Psoas muscle (tissue), 8 donors: ENCODE data around the gene ARHGAP35. TPM values are rescaled to one million over a fixed set of nuclear protein-coding genes. Genes with fewer than 3 reads are reported as not detected.

Experiments used
- ATAC-seq, 4 donors: fragments of 200-7000 bp; cut with Tn5 transposase; one replicate each; pipeline ENCODE4 v1.9.1; 2020; ENCODE audit warnings: moderate library complexity in 3 of 4, mild to moderate bottlenecking in 2 of 4
- DNase-seq, 2 donors: peaks; one replicate each; pipeline ENCODE4 v3.0.0-alpha.2; 2020
- H3K27ac ChIP-seq: fragments of 200-600 bp; one replicate; pipeline ENCODE4 v1.8.0; 2022
- H3K27me3 ChIP-seq, 3 donors: fragments of 200-600 bp in 1 of 3; one replicate each; pipeline versions ENCODE4 v1.6.1 to v1.8.0; 2013 to 2022; ENCODE audit warnings: low read length in 2 of 3, mild to moderate bottlenecking in 2 of 3, moderate library complexity in 1 of 3; ENCODE audit not compliant: insufficient read depth in 3 of 3
- H3K36me3 ChIP-seq, 2 donors: fragments of 200-600 bp in 1 of 2; one replicate each; pipeline versions ENCODE4 v1.6.1 to v1.8.0; 2013 to 2022; ENCODE audit warnings: low read depth in 1 of 2, mild to moderate bottlenecking in 1 of 2, moderate library complexity in 1 of 2; ENCODE audit not compliant: insufficient read depth in 1 of 2
- H3K4me1 ChIP-seq: fragments of 200-600 bp; one replicate; pipeline ENCODE4 v1.8.0; 2022
- H3K4me3 ChIP-seq: fragments of 200-600 bp; one replicate; pipeline ENCODE4 v1.8.0; 2022; ENCODE audit warnings: mild to moderate bottlenecking
- H3K9me3 ChIP-seq: fragments of 200-600 bp; one replicate; pipeline ENCODE4 v1.8.0; 2022
- WGBS, 3 donors: extraction: QIAGEN DNeasy Blood & Tissue Kit; methylation state at CpG; one replicate each; pipeline versions ENCODE4 v1.1.6 to v1.1.7; 2013; 5-methylcytosine and 5-hydroxymethylcytosine counted together
- intact Hi-C, 2 donors: fragments of 100-400 bp; cut with DNase I; formaldehyde crosslinking; loops; one replicate each; pipeline versions ENCODE4 v1.11.0 to v1.14.2; 2022
- polyA plus RNA-seq, 3 donors: library from polyadenylated mRNA; stranded (reverse); fragments of 200-250 nt; gene quantifications; one replicate each; pipeline ENCODE4 v1.2.3, GENCODE V29; 2013
- total RNA-seq, 4 donors: library from RNA; stranded (reverse); fragmentation: NEBNext Ultra II Directional in 2 of 4; extraction: Animal tissue kit (Norgen Biotek cat#: 25700) in 2 of 4; gene quantifications; one replicate each; pipeline versions ENCODE4 v1.2.1 to v1.2.4, GENCODE V29; 2021 to 2023
- TF ChIP-seq, protein P1 (sequence below): fragments of 200-600 bp; IDR thresholded peaks from one replicate; pipeline ENCODE4 v1.8.0; 2022; ENCODE audit warnings: antibody characterized with exemption
- donor health status: healthy with polysubstance abuse.
- donor health status: DM: no; HTN: no; CAD: no; lungs with moderate emphysema.
- donor health status: Bipolar disorder and iron deficiency.
- donor health status: healthy.
- donor health status: DM: yes; HTN: yes; CAD: no.
- donor health status: DM: no; HTN: no; CAD: no.
- donor health status: DM: no; HTN: no; CAD: no.
- donor health status: DM: yes; HTN: yes; CAD: no.

ARHGAP35 gene
- total and polyA plus RNA-seq, 7 donors: 10.0 to 50.6 (median 31.1) TPM

DNA sequence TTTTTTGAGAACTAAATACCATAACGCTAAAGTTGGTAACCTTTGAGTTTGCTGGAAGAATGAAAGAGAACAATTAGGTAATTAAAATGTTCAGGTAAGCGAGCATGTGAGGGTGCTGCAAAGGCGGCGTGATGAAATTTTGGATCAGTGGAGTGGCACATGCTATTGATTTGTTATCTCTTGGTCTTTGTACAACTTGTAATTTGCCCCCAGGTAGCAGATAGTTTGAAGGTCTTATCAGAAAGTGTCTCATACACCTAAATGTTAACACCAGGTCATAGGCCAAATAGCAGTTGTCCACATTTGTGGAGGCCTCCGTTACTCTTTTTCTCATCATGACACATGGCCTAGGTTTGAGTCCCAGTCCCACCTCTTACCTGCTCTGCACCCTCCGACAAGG lies 14.9 kb downstream of the ARHGAP35 start:
- WGBS, 3 donors: 89 to 97% (median 93%) methylated on average over 6 of the region's 6 CpGs
- Histone ChIP-seq H3K36me3 (no peaks in the 10 kb centered on the region), H3K4me3 (no peak overlapping the region), H3K27me3 (no peaks in the 10 kb centered on the region), H3K27ac (no peak overlapping the region), H3K4me1 (no peaks in the 10 kb centered on the region), H3K9me3 (no peaks in the 10 kb centered on the region)
- intact Hi-C loops: no loop called here
- no peak for DNase-seq
- no peak for ATAC-seq
- TF ChIP-seq, protein P1, sequence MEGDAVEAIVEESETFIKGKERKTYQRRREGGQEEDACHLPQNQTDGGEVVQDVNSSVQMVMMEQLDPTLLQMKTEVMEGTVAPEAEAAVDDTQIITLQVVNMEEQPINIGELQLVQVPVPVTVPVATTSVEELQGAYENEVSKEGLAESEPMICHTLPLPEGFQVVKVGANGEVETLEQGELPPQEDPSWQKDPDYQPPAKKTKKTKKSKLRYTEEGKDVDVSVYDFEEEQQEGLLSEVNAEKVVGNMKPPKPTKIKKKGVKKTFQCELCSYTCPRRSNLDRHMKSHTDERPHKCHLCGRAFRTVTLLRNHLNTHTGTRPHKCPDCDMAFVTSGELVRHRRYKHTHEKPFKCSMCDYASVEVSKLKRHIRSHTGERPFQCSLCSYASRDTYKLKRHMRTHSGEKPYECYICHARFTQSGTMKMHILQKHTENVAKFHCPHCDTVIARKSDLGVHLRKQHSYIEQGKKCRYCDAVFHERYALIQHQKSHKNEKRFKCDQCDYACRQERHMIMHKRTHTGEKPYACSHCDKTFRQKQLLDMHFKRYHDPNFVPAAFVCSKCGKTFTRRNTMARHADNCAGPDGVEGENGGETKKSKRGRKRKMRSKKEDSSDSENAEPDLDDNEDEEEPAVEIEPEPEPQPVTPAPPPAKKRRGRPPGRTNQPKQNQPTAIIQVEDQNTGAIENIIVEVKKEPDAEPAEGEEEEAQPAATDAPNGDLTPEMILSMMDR: no peak

DNA sequence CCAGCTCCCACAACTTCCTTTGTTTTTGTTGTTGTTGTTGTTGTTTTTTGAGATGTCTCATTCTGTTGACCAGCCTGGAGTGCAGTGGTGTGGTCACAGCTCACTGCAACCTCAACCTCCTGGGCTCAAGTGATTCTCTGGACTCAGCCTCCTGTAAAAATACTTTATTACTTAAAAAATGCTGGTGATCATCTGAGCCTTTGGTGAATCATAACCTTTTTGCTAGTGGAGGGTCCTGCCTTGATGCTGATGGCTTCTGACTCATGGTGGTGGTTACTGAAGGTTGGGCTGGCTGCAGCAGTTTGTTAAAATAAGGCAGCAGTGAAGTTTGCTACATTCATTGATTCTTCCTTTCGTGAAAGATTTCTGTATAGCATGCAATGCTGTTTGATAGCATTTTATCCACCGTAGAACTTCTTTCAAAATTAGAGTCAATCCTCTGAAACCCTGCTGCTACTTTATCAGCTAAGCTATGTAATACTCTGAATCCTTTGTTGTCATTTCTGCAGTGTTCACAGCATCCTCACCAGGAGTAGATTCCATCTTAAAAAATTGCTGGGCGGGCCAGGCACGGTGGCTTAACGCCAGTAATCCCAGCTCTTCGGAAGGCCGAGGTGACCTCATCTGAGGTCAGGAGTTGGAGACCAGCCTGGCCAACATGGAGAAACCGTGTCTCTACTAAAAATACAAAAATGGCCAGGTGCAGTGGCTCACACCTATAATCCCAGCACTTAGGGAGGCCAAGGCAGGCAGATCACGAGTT lies 18.0 kb downstream of the ARHGAP35 start:
- TF ChIP-seq, protein P1: no peak
- 34 to 50% (median 38%) methylated on average over 9 of the region's 9 CpGs for WGBS, 3 donors
- DNase-seq (peak in 1 of 2 donors; percentile 58), ATAC-seq (peak in 2 of 4 donors; percentile 36 to 43)
- Histone ChIP-seq H3K27me3 (no peaks in the 10 kb centered on the region), H3K4me1 (no peaks in the 10 kb centered on the region), H3K27ac (no peak overlapping the region), H3K36me3 (no peaks in the 10 kb centered on the region), H3K4me3 (no peak overlapping the region), H3K9me3 (no peaks in the 10 kb centered on the region)
- intact Hi-C loops: no loop called here

DNA sequence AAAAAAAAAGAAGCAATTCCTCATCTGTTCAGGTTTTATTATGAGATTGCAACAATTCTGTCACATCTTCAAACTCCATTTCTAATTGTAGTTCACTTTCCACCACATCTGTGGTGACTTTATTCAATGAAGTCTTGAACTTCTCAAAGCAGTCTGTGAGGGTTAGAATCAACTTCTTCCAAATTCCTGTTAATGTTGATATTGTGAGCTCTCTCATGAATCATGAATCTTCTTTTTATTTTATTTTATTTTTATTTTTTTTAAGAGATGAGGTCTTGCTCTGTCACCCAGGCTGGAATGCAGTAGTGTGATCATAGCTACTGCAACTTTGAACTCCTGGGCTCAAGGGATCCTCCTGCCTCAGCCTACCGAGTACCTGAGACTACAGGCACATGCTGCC lies 19.6 kb downstream of the ARHGAP35 start:
- peaks cover 7% of the 10 kb centered on the region for H3K4me1 ChIP-seq
- no peak overlapping the region for H3K4me3 ChIP-seq
- H3K27me3 ChIP-seq: no peaks in the 10 kb centered on the region
- ATAC-seq (no peak), DNase-seq (no peak)
- H3K9me3 ChIP-seq: no peaks in the 10 kb centered on the region
- no peaks in the 10 kb centered on the region for H3K36me3 ChIP-seq
- 94 to 100% (median 95%) methylated on average over 1 of the region's 1 CpG for WGBS, 3 donors
- TF ChIP-seq, protein P1: no peak
- intact Hi-C loops: no loop called here
- H3K27ac ChIP-seq: no peak overlapping the region

DNA sequence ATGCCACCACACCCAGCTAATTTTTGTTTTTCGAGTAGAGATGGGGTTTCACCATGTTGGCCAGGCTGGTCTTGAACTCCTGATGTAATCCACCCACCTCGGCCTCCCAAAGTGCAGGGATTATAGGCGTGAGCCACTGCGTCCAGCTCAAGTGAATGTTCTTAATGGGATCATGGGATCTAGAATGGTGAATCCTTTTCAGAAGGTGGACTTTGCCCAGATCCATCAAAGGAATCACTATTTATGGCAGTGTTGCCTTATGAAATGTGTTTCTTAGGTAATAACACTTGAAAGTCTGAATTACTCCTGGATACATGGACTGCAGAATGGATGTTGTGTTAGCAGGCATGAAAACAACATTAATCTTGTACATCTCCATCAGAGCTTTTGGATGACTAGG lies 20.3 kb downstream of the ARHGAP35 start:
- 95 to 100% (median 99%) methylated on average over 4 of the region's 4 CpGs for WGBS, 3 donors

More for the DNA sequence above, 20.3 kb downstream of the ARHGAP35 start:
- ATAC-seq (no peak), DNase-seq (no peak)
- H3K4me1 ChIP-seq: peaks cover 13% of the 10 kb centered on the region
- no peaks in the 10 kb centered on the region for H3K9me3 ChIP-seq
- TF ChIP-seq, protein P1: no peak
- H3K27ac ChIP-seq: no peak overlapping the region
- H3K36me3 ChIP-seq: no peaks in the 10 kb centered on the region
- intact Hi-C loops: no loop called here
- no peak overlapping the region for H3K4me3 ChIP-seq
- H3K27me3 ChIP-seq: no peaks in the 10 kb centered on the region
